CD4-positive, CD25-positive, alpha-beta regulatory T cell (primary cell): ENCODE results near the gene GULP1. TPM values are rescaled to one million over a fixed set of nuclear protein-coding genes. Genes with fewer than 3 reads are reported as not detected.

ENCODE experiments used
- ATAC-seq, 2 donors: fragments of 150-1000 bp; cut with Tn5 transposase; one replicate each; pipeline ENCODE4 v1.10.0; 2021; ENCODE audit warnings: low read depth in 2 of 2, moderate number of reproducible peaks in 2 of 2, moderate library complexity in 1 of 2
- DNase-seq, 3 donors: peaks; one replicate each; pipeline versions ENCODE4 v3.0.0 to v3.0.0-alpha.2; 2012 to 2022; ENCODE audit warnings: mixed read lengths in 1 of 3
- H3K27ac ChIP-seq: one replicate; pipeline ENCODE4 v1.7.0; 2013; ENCODE audit warnings: mild to moderate bottlenecking, low read length; ENCODE audit not compliant: insufficient read depth, poor library complexity, severe bottlenecking
- H3K27me3 ChIP-seq: one replicate; pipeline ENCODE4 v1.7.0; 2013; ENCODE audit warnings: low read length; ENCODE audit not compliant: control insufficient read depth, insufficient read depth
- H3K36me3 ChIP-seq: one replicate; pipeline ENCODE4 v1.7.0; 2013; ENCODE audit warnings: mild to moderate bottlenecking, low read length, moderate library complexity; ENCODE audit not compliant: control insufficient read depth, insufficient read depth
- H3K4me1 ChIP-seq: 2 replicates; pipeline ENCODE4 v1.7.0; 2013; ENCODE audit warnings: mild to moderate bottlenecking, low read length; ENCODE audit not compliant: insufficient read depth, control insufficient read depth, poor library complexity, severe bottlenecking
- H3K4me3 ChIP-seq: one replicate; pipeline ENCODE4 v1.7.0; 2013; ENCODE audit warnings: low read depth, mild to moderate bottlenecking, low read length, moderate library complexity
- H3K9me3 ChIP-seq, 2 experiments: 1 replicate in 1 of 2; 2 replicates in 1 of 2; pipeline ENCODE4 v1.7.0; 2013; ENCODE audit warnings: low read length in 2 of 2, mild to moderate bottlenecking in 1 of 2, moderate library complexity in 1 of 2; ENCODE audit not compliant: control insufficient read depth in 2 of 2
- H3K27ac Mint-ChIP-seq, 3 donors: one replicate each; pipeline ENCODE4 v1.8.0; 2020 to 2022; ENCODE audit warnings: mild to moderate bottlenecking in 3 of 3, mixed read lengths in 3 of 3, moderate library complexity in 2 of 3
- H3K27me3 Mint-ChIP-seq: one replicate; pipeline ENCODE4 v1.8.0; 2022; ENCODE audit warnings: mild to moderate bottlenecking, mixed read lengths
- H3K36me3 Mint-ChIP-seq: one replicate; pipeline ENCODE4 v1.8.0; 2020; ENCODE audit warnings: mixed read lengths
- H3K4me1 Mint-ChIP-seq, 4 donors: one replicate each; pipeline ENCODE4 v1.8.0; 2020 to 2022; ENCODE audit warnings: mixed read lengths in 4 of 4, mild to moderate bottlenecking in 1 of 4
- H3K4me3 Mint-ChIP-seq, 4 donors: one replicate each; pipeline ENCODE4 v1.8.0; 2020 to 2022; ENCODE audit warnings: mild to moderate bottlenecking in 4 of 4, mixed read lengths in 4 of 4, moderate library complexity in 3 of 4
- H3K9me3 Mint-ChIP-seq, 7 donors: one replicate each; pipeline ENCODE4 v1.8.0; 2020 to 2022; ENCODE audit warnings: mixed read lengths in 7 of 7, mild to moderate bottlenecking in 3 of 7, moderate library complexity in 2 of 7
- polyA plus RNA-seq, 4 donors: library from polyadenylated mRNA; unstranded; fragments of 300-500 nt; fragmentation: Illumina TruSeq; gene quantifications; one replicate each; pipeline ENCODE4 v1.2.3, GENCODE V29; 2021
- total RNA-seq: library from RNA; stranded (reverse); gene quantifications from one replicate; pipeline ENCODE4 v1.2.3, GENCODE V29; 2022

Gene GULP1
- total and polyA plus RNA-seq, 5 donors from 2014 or later = not detected

GRCh38 chr2:188588235-188588634, 296.6 kb downstream of the GULP1 start:
- DNase-seq (no peak), ATAC-seq (no peak)
- Mint-ChIP-seq H3K27me3 (no peaks in the 10 kb centered on the region), H3K9me3 (peaks cover 0 to 3% (median 0%) of the 10 kb centered on the region in 7 donors), H3K27ac (no peak overlapping the region), H3K4me3 (no peak overlapping the region), H3K4me1 (no peaks in the 10 kb centered on the region), H3K36me3 (no peaks in the 10 kb centered on the region)
- Histone ChIP-seq H3K4me1 (no peaks in the 10 kb centered on the region), H3K9me3 (no peaks in the 10 kb centered on the region), H3K36me3 (no peaks in the 10 kb centered on the region), H3K27ac (no peak overlapping the region), H3K27me3 (no peaks in the 10 kb centered on the region), H3K4me3 (no peak overlapping the region)

DNA sequence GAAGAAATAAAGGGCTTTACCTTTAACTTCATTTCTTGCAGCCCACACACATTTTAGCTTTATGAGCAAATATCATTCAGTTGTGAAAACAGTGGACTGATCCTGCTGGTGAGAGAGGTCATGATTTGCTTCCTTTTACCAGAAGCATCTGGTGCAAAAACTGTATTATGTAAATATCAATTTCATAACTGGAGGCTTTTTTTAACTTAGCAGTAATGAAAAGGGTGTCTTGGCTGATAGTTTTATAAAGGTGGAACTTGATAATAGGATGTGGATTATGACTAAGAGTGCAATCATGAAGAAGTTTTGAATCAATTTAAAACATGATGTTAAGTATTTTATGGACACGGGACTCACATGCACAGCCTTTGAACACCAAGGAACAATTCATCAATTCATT, 304.4 kb downstream of the GULP1 start:
- no peak overlapping the region for H3K4me3 Mint-ChIP-seq
- H3K9me3 Mint-ChIP-seq = peaks cover 0 to 2% (median 0%) of the 10 kb centered on the region in 7 donors
- H3K27ac Mint-ChIP-seq = no peak overlapping the region

DNA sequence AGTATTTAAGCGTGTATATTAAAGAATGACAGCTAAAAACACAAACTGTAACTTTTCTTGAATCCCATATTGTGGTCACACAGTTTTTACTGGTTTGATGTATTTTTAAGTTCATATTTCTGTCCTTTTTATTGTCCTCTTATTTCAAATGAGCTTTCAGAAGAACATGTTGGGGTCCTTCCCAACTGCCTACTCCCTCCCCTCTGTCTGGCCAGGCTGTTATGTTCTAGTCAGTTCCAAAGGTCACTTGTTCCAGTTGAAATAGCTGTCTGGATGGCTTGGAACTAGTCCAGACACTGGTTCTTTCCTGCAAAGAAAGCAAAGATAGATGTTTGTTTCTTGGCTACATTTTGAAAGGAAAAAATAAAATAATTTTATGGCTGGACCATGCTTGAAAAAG, 306.9 kb downstream of the GULP1 start:
- H3K27me3 ChIP-seq = no peaks in the 10 kb centered on the region
- Mint-ChIP-seq H3K4me1 (no peaks in the 10 kb centered on the region), H3K36me3 (no peaks in the 10 kb centered on the region), H3K9me3 (peaks cover 0 to 2% (median 0%) of the 10 kb centered on the region in 7 donors), H3K27ac (no peak overlapping the region), H3K4me3 (no peak overlapping the region), H3K27me3 (no peaks in the 10 kb centered on the region)
- H3K27ac ChIP-seq = no peak overlapping the region
- H3K36me3 ChIP-seq = no peaks in the 10 kb centered on the region
- ATAC-seq (no peak), DNase-seq (no peak)
- H3K9me3 ChIP-seq = no peaks in the 10 kb centered on the region
- H3K4me1 ChIP-seq = no peaks in the 10 kb centered on the region
- no peak overlapping the region for H3K4me3 ChIP-seq

More for the DNA sequence above, 304.4 kb downstream of the GULP1 start:
- no peaks in the 10 kb centered on the region for H3K27me3 ChIP-seq
- no peak overlapping the region for H3K27ac ChIP-seq
- DNase-seq (no peak), ATAC-seq (no peak)
- no peaks in the 10 kb centered on the region for H3K9me3 ChIP-seq
- no peaks in the 10 kb centered on the region for H3K27me3 Mint-ChIP-seq
- H3K4me1 ChIP-seq = no peaks in the 10 kb centered on the region
- no peaks in the 10 kb centered on the region for H3K4me1 Mint-ChIP-seq
- H3K36me3 ChIP-seq = no peaks in the 10 kb centered on the region
- no peaks in the 10 kb centered on the region for H3K36me3 Mint-ChIP-seq
- no peak overlapping the region for H3K4me3 ChIP-seq

- Mint-ChIP-seq H3K4me1 (no peaks in the 10 kb centered on the region), H3K36me3 (no peaks in the 10 kb centered on the region), H3K9me3 (peaks cover 0 to 2% (median 0%) of the 10 kb centered on the region in 7 donors), H3K27ac (no peak overlapping the region), H3K27me3 (no peaks in the 10 kb centered on the region), H3K4me3 (no peak overlapping the region)
- H3K36me3 ChIP-seq = no peaks in the 10 kb centered on the region
- no peaks in the 10 kb centered on the region for H3K27me3 ChIP-seq
- no peak for DNase-seq
- no peak overlapping the region for H3K4me3 ChIP-seq
- H3K27ac ChIP-seq = no peak overlapping the region
- no peaks in the 10 kb centered on the region for H3K4me1 ChIP-seq
- no peaks in the 10 kb centered on the region for H3K9me3 ChIP-seq
- ATAC-seq = no peak
These were observed 307.5 kb downstream of the GULP1 start for GRCh38 chr2:188599140-188599539.

DNA sequence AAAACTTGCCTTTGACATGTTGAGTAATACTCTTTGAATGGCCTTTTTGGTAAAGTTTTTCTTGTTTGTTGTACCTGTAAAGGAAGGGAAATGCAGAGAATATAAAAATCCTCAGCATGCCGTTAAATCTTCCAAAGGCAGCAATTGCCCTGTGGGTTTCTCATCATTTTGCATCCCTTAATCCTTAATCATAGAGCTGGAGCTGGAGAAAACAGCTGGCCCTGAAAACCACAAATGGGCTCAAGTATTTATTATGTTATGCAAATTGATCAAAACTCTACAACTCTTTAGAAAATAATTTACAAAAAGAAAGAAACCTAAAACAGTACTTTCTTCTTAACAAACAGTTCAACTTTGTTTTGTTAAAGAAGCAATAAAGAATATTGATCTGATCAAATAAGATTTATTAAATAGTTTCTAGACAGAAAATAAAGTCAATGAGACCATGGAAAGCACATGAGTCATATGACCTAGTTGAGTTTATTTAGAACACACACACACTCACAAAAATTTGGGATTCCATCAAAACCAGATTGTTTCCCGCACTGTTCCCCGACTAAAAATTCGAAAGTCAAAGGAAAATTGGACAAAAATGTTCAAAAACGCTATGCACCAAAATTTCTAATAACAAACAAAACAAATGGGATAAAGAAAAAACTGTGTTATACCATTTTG, 309.0 kb downstream of the GULP1 start:
- H3K36me3 Mint-ChIP-seq = no peaks in the 10 kb centered on the region
- no peak overlapping the region for H3K27ac Mint-ChIP-seq
- no peak overlapping the region for H3K27ac ChIP-seq
- no peaks in the 10 kb centered on the region for H3K4me1 ChIP-seq
- H3K4me1 Mint-ChIP-seq = no peaks in the 10 kb centered on the region
- no peak overlapping the region for H3K4me3 ChIP-seq
- no peaks in the 10 kb centered on the region for H3K36me3 ChIP-seq
- H3K27me3 Mint-ChIP-seq = no peaks in the 10 kb centered on the region
- no peaks in the 10 kb centered on the region for H3K9me3 ChIP-seq
- ATAC-seq = no peak
- DNase-seq = no peak
- H3K27me3 ChIP-seq = no peaks in the 10 kb centered on the region
- H3K9me3 Mint-ChIP-seq = peaks cover 0 to 2% (median 0%) of the 10 kb centered on the region in 7 donors
- no peak overlapping the region for H3K4me3 Mint-ChIP-seq

- Mint-ChIP-seq H3K36me3 (no peaks in the 10 kb centered on the region), H3K27ac (no peak overlapping the region), H3K27me3 (no peaks in the 10 kb centered on the region), H3K4me3 (no peak overlapping the region), H3K4me1 (no peaks in the 10 kb centered on the region), H3K9me3 (peaks cover 0 to 2% (median 0%) of the 10 kb centered on the region in 7 donors)
- Histone ChIP-seq H3K9me3 (no peaks in the 10 kb centered on the region), H3K4me3 (no peak overlapping the region), H3K4me1 (no peaks in the 10 kb centered on the region), H3K36me3 (no peaks in the 10 kb centered on the region), H3K27me3 (no peaks in the 10 kb centered on the region), H3K27ac (no peak overlapping the region)
- DNase-seq = no peak
- ATAC-seq = no peak
These were observed 309.7 kb downstream of the GULP1 start for GRCh38 chr2:188601391-188601790.

- Mint-ChIP-seq H3K36me3 (no peaks in the 10 kb centered on the region), H3K27ac (no peak overlapping the region), H3K4me3 (no peak overlapping the region), H3K4me1 (no peaks in the 10 kb centered on the region), H3K9me3 (peaks cover 0 to 2% (median 0%) of the 10 kb centered on the region in 7 donors), H3K27me3 (no peaks in the 10 kb centered on the region)
- Histone ChIP-seq H3K4me3 (no peak overlapping the region), H3K27me3 (no peaks in the 10 kb centered on the region), H3K36me3 (no peaks in the 10 kb centered on the region), H3K27ac (no peak overlapping the region), H3K4me1 (no peaks in the 10 kb centered on the region), H3K9me3 (no peaks in the 10 kb centered on the region)
- no peak for DNase-seq
- no peak for ATAC-seq
These were observed 310.3 kb downstream of the GULP1 start for GRCh38 chr2:188601927-188602326.

GRCh38 chr2:188604579-188604978, 312.9 kb downstream of the GULP1 start:
- no peak for ATAC-seq
- Histone ChIP-seq H3K4me1 (no peaks in the 10 kb centered on the region), H3K4me3 (no peak overlapping the region), H3K9me3 (no peaks in the 10 kb centered on the region), H3K27ac (no peak overlapping the region), H3K36me3 (no peaks in the 10 kb centered on the region), H3K27me3 (no peaks in the 10 kb centered on the region)
- no peak for DNase-seq
- Mint-ChIP-seq H3K36me3 (no peaks in the 10 kb centered on the region), H3K4me1 (no peaks in the 10 kb centered on the region), H3K4me3 (no peak overlapping the region), H3K27ac (no peak overlapping the region), H3K9me3 (peaks cover 0 to 4% (median 0%) of the 10 kb centered on the region in 7 donors), H3K27me3 (no peaks in the 10 kb centered on the region)
